ENCODE results near the gene C1S.

Gene C1S

DNA sequence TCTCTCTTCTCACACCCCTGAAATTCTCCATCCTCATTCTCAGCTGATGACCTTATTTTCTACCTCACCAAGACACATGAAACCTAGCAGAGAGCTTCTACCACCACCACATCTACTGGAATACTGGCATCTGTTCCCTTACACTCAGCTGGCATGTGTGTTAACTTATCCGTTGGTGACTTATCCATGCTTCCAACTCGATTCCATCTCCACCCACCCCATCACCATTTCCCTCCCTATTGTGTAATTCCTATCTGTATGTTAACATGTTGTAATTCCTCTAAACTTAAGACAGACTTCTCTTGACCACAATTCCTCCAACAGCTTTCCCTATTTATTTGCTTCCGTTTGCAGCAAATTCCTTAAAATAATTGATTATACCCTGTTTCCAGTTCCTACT is 15.4 kb downstream of the C1S start:
- Histone ChIP-seq H3K4me2 (ENCODE audit: low read depth, low read length) (no peak overlapping the region), H3K9ac (ENCODE audit: low read length) (no peak overlapping the region)

DNA sequence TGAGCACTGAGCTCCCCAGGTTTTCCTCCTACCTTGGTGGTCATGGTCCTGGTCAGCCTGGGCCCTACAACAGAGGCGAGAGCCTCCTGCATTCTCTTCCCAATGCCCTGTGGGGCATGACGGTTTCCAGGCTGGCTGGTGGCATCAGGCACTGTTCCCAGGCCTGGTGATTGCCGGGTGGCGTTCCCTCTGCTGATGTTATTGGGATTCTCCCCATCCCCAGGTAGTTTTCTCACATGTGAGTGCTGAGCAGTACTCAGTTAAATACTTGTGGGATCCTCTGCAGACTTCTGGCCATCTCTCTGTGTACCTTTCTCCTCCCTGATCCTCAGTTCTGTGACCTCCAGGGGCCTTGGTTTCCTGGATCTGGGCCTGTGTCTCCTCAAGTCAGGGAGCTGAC is 16.0 kb downstream of the C1S start:
- H2AFZ ChIP-seq (ENCODE audit: low read length) = no peak overlapping the region
- H4K20me1 ChIP-seq (ENCODE audit: insufficient read depth, low read length) = no peaks in the 10 kb centered on the region
- no peaks in the 10 kb centered on the region for H3K4me1 ChIP-seq (ENCODE audit: low read length)
- H3K9me3 ChIP-seq (replicated peaks; ENCODE audit: insufficient read depth, low read length) = no peaks in the 10 kb centered on the region
- H3K36me3 ChIP-seq (replicated peaks; ENCODE audit: insufficient read depth, low read length) = no peaks in the 10 kb centered on the region
- H3K27ac ChIP-seq (ENCODE audit: low read length) = no peak overlapping the region
- H3K79me2 ChIP-seq (ENCODE audit: low read length) = no peaks in the 10 kb centered on the region
- H3F3A ChIP-seq (ENCODE audit: insufficient read depth, low read length) = no peaks in the 10 kb centered on the region
- H3K9me2 ChIP-seq (replicated peaks; ENCODE audit: insufficient read depth, low read length) = no peaks in the 10 kb centered on the region
- H3K9ac ChIP-seq (ENCODE audit: low read length) = no peak overlapping the region
- TF ChIP-seq EZH2phosphoT487 (IDR thresholded peaks at IDR 0.05; ENCODE audit: low read length) = no peak
- TF ChIP-seq, protein P1, sequence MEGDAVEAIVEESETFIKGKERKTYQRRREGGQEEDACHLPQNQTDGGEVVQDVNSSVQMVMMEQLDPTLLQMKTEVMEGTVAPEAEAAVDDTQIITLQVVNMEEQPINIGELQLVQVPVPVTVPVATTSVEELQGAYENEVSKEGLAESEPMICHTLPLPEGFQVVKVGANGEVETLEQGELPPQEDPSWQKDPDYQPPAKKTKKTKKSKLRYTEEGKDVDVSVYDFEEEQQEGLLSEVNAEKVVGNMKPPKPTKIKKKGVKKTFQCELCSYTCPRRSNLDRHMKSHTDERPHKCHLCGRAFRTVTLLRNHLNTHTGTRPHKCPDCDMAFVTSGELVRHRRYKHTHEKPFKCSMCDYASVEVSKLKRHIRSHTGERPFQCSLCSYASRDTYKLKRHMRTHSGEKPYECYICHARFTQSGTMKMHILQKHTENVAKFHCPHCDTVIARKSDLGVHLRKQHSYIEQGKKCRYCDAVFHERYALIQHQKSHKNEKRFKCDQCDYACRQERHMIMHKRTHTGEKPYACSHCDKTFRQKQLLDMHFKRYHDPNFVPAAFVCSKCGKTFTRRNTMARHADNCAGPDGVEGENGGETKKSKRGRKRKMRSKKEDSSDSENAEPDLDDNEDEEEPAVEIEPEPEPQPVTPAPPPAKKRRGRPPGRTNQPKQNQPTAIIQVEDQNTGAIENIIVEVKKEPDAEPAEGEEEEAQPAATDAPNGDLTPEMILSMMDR (IDR thresholded peaks at IDR 0.05; ENCODE audit: low read length) = no peak
- no peak for TF ChIP-seq EZH2 (optimal IDR thresholded peaks at IDR 0.05; ENCODE audit: low read depth, low read length)
- H3K4me2 ChIP-seq (ENCODE audit: low read depth, low read length) = no peak overlapping the region
- DNase-seq = no peak
- H3K4me3 ChIP-seq (ENCODE audit: low read length) = no peak overlapping the region
- H3K27me3 ChIP-seq (replicated peaks; ENCODE audit: insufficient read depth, low read length) = no peaks in the 10 kb centered on the region

More for the DNA sequence above, 15.4 kb downstream of the C1S start:
- Histone ChIP-seq H3K36me3 (replicated peaks; ENCODE audit: insufficient read depth, low read length) (no peaks in the 10 kb centered on the region), H3K79me2 (ENCODE audit: low read length) (no peaks in the 10 kb centered on the region), H3F3A (ENCODE audit: insufficient read depth, low read length) (no peaks in the 10 kb centered on the region), H3K4me3 (ENCODE audit: low read length) (no peak overlapping the region), H3K27ac (ENCODE audit: low read length) (no peak overlapping the region), H4K20me1 (ENCODE audit: insufficient read depth, low read length) (no peaks in the 10 kb centered on the region), H3K9me2 (replicated peaks; ENCODE audit: insufficient read depth, low read length) (no peaks in the 10 kb centered on the region), H3K4me1 (ENCODE audit: low read length) (no peaks in the 10 kb centered on the region), H2AFZ (ENCODE audit: low read length) (no peak overlapping the region), H3K27me3 (replicated peaks; ENCODE audit: insufficient read depth, low read length) (no peaks in the 10 kb centered on the region), H3K9me3 (replicated peaks; ENCODE audit: insufficient read depth, low read length) (no peaks in the 10 kb centered on the region)
- DNase-seq = no peak
- TF ChIP-seq, protein P1 (IDR thresholded peaks at IDR 0.05; ENCODE audit: low read length) = no peak
- TF ChIP-seq EZH2 (optimal IDR thresholded peaks at IDR 0.05; ENCODE audit: low read depth, low read length) (no peak), EZH2phosphoT487 (IDR thresholded peaks at IDR 0.05; ENCODE audit: low read length) (no peak)

DNA sequence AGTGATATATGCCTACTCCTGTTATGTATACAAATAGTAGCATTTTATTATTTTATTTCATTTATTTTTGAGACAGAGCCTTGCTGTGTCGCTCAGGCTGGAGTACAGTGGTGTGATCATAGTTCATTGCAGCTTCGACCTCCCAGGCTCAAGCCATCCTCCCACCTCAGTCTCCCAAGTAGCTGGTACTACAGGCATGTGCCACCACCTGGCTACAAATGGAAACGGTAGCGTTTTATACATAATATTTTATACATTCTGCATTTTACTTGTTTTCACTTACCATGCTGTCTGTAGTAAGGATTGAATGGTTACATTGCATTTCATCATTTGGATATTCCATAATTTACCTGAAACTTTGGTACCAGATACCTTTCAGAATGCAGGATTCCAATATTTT is 17.6 kb downstream of the C1S start:
- Histone ChIP-seq H3K9me2 (replicated peaks; ENCODE audit: insufficient read depth, low read length) (no peaks in the 10 kb centered on the region), H4K20me1 (ENCODE audit: insufficient read depth, low read length) (no peaks in the 10 kb centered on the region), H3F3A (ENCODE audit: insufficient read depth, low read length) (no peaks in the 10 kb centered on the region), H3K4me1 (ENCODE audit: low read length) (no peaks in the 10 kb centered on the region), H3K4me3 (ENCODE audit: low read length) (no peak overlapping the region), H3K27ac (ENCODE audit: low read length) (no peak overlapping the region), H3K9ac (ENCODE audit: low read length) (no peak overlapping the region), H3K9me3 (replicated peaks; ENCODE audit: insufficient read depth, low read length) (no peaks in the 10 kb centered on the region), H2AFZ (ENCODE audit: low read length) (no peak overlapping the region), H3K27me3 (replicated peaks; ENCODE audit: insufficient read depth, low read length) (no peaks in the 10 kb centered on the region), H3K79me2 (ENCODE audit: low read length) (no peaks in the 10 kb centered on the region), H3K4me2 (ENCODE audit: low read depth, low read length) (no peak overlapping the region), H3K36me3 (replicated peaks; ENCODE audit: insufficient read depth, low read length) (no peaks in the 10 kb centered on the region)
- DNase-seq = no peak
- TF ChIP-seq, protein P1 (IDR thresholded peaks at IDR 0.05; ENCODE audit: low read length) = no peak

DNA sequence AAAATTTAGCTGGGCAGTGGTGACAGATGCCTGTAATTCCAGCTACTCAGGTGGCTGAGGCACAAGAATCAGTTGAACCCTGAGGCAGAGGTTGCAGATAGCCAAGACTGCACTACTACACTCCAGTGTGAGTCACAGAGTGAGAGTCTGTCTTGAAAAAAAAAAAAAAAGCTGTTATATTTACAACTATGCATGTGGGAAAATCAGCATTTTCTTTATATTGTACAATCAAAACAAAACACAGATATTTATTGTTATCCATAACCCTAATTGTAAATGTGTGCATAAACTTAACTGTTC is 19.3 kb downstream of the C1S start:
- Histone ChIP-seq H3K27me3 (replicated peaks; ENCODE audit: insufficient read depth, low read length) (no peaks in the 10 kb centered on the region), H3F3A (ENCODE audit: insufficient read depth, low read length) (no peaks in the 10 kb centered on the region), H3K79me2 (ENCODE audit: low read length) (no peaks in the 10 kb centered on the region), H3K27ac (ENCODE audit: low read length) (no peak overlapping the region), H2AFZ (ENCODE audit: low read length) (no peak overlapping the region), H3K9ac (ENCODE audit: low read length) (no peak overlapping the region), H3K9me3 (replicated peaks; ENCODE audit: insufficient read depth, low read length) (no peaks in the 10 kb centered on the region), H3K36me3 (replicated peaks; ENCODE audit: insufficient read depth, low read length) (no peaks in the 10 kb centered on the region), H4K20me1 (ENCODE audit: insufficient read depth, low read length) (no peaks in the 10 kb centered on the region), H3K4me2 (ENCODE audit: low read depth, low read length) (no peak overlapping the region), H3K9me2 (replicated peaks; ENCODE audit: insufficient read depth, low read length) (no peaks in the 10 kb centered on the region), H3K4me1 (ENCODE audit: low read length) (no peaks in the 10 kb centered on the region), H3K4me3 (ENCODE audit: low read length) (no peak overlapping the region)
- TF ChIP-seq EZH2phosphoT487 (IDR thresholded peaks at IDR 0.05; ENCODE audit: low read length) (no peak), EZH2 (optimal IDR thresholded peaks at IDR 0.05; ENCODE audit: low read depth, low read length) (no peak)
- TF ChIP-seq, protein P1 (IDR thresholded peaks at IDR 0.05; ENCODE audit: low read length) = no peak
- no peak for DNase-seq
